HG03095 (cell line): ENCODE measurements around the gene SLC9A8.

Source experiments
- ATAC-seq: cut with Tn5 transposase; IDR thresholded peaks from one replicate; pipeline ENCODE4 v1.9.1; 2021; ENCODE audit warnings: moderate library complexity; ENCODE audit not compliant: unreplicated experiment

Gene SLC9A8

DNA sequence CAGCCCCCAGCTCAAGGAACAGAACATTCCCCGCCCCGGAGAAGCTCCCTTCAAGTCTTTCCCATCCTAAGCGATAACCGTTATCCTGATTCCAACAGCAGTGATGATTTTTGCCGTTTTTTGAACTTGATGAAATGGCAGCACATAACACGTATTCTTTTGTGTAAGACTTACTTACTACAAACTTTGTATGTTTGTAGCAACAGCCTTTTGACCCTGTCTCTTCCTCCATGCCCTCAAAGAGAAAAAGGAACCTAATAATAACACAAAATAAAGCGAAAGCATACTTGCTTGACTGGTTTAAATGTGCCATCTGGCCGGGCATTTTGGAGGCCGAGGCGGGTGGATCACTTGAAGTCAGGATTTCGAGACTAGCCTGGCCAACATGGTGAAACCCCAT, 26.4 kb upstream of the SLC9A8 start:
- no peak for ATAC-seq

DNA sequence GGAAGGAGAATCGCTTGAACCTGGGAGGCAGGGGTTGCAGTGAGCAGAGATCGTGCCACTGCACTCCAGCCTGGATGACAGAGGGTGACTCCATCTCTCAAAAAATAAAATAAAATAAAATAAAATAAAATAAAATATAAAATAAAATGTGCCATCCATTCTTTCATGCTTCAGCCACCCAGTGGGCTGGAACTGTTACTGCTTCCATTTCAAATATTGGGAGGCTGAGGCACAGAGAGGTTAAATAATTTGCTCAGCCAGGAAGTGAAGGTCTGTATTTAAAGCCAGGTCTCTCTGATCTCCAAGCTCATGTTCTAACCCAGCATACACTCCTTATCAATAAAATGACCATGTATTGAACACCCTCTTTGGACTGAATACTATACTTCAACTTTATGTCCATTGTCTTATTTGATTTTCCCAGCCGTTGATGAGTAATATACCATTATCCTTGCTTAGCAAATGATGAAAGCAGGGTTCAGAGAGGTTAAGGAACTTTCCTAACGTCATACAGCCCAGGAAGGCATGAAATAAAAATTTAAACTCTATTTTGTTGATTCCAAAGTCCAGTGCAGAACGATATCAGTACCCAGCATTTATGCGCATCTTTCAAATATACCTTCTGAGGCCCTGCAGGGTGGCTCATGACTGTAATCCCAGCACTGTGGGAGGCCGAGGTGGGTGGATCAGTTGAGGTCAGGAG, 25.8 kb upstream of the SLC9A8 start:
- ATAC-seq: no peak

DNA sequence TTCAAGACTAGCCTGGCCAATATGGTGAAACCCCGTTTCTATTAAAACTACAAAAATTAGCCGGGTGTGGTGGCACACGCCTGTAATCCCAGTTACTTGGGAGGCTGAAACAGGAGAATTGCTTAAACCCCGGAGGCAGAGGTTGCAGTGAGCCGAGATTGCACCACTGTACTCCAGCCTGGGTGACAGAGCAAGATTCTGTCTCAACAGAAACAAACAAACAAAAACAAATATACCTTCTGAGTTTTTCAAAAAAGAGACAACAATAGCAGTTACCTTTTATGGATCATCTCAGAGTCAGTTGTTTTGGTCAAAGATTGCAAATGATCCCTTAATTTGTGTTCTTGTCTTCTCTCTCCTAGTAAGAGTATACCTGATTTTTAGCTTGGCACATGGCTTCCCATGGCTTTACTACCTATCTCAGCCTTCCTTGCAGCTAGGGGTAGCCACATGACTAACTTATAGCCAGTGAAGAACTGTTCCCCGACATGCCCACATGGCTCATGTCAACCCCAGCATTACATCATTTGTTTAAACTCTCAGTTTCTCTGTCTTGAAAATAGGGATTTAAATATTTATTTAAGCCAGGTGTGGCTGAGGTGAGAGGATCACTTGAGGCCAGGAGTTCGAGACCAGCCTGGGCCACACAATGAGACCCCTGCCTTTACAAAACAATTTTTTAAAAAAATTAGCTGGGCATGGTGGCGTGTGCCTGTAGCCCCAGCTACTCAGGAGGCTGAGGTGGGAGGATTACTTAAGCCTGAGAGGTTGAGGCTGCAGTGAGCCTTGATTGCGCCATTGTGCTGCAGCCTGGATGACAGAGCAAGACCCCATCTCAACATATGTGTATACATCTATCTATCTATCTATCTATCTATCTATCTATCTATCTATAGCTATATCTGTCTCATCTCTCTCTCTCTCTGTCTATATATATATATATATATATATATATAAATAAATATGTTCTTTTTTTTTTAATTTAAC, 25.0 kb upstream of the SLC9A8 start:
- no peak for ATAC-seq

DNA sequence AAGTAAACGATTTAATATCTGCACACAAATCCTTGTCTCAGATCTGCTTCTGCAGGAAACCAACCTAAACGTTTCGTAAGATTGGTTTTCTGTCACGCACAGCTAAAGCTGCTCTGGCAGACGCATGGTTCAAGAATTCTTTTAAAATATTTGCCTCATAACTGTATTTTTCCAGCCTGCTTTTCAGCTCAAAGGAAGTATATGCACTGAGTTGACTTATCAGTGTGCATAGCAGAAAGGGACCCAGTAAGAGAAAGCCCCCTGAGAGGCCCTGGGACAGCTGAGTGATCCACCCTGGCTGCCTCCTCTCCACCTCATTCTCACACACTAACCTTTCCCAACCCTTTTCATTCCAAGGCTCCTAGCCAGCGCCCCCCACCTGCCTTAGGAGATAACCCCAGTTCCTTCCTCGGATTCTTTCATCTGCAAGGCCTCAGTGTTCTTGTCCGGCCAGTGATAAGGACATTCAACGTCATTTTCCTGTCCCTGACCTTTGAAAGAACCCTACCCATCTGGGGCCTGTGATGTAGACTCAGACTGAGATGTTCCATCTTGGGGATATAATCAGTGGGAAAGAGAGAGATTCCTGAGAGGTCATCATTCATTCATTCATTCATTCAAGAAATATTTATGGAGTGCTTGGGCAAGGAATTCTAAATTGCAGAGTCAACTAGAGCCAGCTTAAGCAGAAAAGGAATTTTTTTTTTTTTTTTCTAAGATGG, 22.4 kb upstream of the SLC9A8 start:
- no peak for ATAC-seq

DNA sequence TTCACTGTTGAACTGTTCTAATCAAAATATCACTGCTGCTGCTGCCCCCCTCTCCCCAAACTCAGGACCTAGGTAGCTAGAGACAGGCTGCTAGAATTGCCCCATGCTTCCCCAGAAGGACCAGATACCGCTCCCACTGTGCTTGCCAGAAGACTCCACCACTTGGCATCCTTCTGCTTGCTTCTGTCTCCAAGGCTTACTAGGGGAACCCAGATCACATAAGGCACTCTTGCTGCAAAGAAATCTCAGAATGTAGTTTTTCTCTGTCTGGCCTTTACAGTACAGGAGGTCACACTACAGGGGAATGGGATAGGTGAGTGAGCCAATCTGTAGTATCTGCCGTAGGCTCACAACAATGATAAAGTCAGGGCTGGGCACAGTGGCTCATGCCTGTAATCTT, 21.5 kb upstream of the SLC9A8 start:
- no peak for ATAC-seq

DNA sequence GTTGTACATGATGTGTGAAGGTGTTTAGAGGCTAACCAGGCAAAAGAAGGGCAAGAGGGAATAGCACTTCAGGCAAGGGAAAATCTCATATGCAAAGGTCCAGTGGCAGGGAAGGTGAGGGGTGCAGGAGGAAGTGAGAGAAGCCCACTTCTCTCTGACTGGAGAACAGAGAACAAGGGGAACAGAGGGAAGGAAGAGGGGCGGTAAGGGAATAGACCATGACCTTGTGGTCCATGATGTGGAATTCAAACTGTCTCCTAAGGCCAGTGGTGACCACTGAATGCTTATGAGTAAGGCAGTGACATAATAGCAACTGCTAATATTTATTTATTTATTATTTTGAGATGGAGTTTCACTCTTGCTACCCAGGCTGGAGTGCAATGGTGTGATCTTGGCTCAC, 20.6 kb upstream of the SLC9A8 start:
- ATAC-seq: no peak

DNA sequence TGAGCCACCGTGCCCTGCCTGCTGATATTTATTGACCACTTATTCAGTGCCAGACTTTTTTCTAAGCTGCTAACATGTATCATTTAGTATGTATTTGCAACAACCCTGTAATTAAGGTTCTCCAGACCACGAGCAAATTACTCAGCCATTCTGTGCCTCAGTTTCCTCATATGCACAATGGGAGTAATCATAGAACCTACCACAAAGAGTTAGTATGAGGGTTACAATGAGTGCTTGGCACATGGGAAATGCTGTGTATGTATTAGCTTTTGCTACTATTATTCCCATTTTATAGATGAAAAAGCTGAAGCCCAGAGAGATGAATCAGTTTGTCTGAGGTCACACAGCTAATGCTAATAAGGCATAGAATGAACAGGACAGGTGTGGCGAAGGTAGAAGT, 20.0 kb upstream of the SLC9A8 start:
- no peak for ATAC-seq

DNA sequence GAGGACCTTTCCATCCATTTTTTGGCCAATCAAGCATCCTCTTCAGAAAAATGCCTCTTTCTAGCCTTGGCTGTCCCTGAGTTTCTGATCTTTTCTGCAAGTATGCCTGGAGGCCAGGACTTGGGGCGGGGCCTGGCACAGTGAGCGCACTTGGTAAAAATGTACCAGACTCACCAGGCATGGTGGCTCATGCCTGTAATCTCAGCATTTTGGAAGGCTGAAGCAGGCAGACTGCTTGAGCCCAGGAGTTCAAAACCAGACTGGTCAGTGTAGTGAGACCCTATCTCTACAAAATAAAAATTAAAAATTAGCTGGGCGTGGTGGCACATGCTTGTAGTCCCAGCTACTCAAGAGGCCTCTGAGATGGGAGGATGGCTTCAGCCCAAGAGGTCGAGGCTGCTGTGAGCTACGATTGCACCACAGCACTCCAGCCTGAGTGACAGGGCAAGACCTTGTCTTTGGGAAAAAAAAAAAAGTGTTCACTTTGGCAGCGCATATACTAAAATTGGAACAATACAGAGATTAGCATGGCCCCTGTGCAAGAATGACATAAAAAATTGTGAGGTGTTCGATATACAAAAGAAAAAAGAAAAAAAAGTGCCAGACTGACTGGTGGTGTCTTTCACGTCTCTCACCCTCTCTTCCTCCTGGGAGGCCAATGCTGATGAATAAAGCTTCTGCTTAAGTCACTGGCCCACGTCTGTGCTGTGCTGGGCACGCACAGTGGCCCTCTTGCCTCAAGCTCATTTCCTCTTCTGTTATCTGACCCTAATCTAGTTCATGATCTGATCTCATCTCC, 18.1 kb upstream of the SLC9A8 start:
- no peak for ATAC-seq

DNA sequence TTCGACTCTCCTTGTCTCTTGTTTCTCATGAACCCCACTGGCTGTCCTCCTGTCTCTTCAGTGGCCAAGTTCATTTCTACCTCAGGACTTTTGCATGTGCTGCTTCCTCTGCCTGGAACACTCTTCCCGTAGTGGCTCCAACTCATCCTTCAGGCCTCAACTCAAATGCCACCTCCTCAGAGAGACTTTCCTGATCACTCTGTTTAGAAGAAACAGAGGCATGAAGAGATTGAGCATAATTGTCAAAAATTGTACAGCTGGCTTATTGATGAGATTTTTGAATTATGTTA, 17.5 kb upstream of the SLC9A8 start:
- no peak for ATAC-seq

DNA sequence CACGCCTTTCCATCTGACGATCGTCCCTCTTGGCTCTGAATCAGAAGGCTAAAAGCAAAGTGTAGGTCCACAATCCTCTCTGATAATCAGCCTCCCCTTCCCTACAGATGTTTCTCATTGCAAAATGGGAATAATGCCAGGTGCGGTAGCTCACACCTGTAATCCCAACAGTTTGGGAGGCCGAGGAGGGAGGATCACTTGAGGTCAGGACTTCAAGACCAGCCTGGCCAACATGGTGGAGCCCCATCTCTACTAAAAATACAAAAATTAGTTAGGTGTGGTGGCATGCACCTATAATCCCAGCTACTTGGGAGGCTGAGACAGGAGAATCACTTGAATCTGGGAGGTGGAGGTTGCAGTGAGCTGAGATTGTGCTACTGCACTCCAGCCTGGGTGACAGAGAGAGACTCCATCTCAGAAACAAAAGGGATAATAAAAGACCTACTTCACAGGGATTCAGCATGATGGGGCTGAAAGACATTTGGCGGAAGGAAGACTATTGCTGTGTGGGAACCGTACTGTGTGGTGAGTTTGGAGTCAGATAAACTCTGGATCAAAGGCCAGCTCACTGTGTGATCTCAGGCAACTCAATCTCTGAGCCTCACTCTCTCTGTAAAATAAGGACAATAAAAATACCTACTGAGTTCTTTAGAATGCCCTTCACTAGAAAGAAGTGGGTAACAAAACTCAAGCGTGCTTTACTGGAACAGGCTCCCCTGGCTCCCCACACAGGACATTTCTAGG, 15.9 kb upstream of the SLC9A8 start:
- no peak for ATAC-seq

DNA sequence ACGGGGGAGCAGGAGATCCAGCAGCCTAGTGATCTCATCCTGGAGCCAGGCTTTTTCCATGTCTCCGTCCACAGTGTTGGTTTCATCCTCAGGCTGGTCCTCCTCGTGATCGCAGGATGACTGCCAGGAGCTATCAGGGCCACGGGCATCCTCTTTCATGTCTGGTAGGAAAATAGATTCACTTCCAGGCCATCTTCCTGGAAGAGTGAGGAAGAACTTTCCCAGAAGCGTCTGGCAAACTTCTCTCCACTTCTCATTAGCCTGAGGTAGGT, 15.3 kb upstream of the SLC9A8 start:
- ATAC-seq: no peak

DNA sequence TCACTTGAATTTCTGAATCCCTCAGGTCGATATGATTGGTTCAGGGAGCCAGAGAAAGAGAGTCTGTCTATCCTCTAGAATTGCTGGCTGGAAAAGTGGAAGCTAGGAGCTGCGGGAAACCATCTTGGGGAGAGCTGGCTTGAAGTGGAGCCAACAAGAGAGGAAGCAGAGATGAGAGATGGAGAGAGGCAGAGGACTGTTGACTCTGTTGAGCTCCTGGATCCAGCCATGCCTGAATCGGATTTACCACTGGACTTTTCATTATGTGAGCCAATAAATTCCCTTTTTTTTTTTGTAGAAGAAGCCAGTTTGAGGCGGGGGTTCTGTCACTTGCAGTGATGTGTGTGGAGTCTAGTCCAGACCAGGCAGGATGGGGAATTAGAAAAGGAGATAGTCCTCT, 13.9 kb upstream of the SLC9A8 start:
- ATAC-seq: no peak

DNA sequence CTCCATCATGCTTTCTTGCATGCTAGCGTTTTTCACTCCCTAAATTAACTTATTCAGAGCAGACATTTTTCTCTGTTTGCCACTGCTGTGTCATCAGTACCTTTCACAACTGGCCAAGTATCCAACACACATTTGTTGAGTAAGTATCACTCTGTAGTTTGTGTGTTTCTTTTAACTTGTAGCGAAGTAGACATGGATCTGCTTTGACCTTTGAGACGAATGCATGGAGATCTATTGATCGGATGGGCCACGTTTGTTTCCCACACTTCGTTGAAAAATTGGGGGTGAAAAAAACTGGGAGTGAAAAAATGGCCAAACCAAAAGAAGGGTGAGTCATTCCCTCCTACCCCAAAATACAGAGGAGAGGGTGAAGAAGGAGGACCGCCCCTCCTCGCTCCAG, 12.9 kb upstream of the SLC9A8 start:
- no peak for ATAC-seq

DNA sequence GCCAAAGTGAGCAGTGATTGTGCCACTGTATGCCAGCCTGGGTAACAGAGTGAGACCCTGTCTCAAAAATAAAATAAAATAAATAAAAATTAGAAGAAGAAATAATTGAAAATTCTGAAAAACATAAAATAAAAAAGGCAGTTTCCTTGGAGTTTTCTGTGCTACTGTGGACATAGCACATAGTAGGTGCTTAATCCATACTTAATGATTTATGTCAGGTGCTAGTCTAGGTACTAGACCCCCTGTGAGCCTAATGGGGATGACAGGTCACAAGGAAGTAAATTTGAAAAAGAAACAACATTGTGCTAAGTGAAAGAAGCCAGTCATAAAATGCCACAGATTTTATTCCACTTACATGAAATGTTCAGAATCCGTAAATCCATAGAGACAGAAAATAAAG, 9.2 kb upstream of the SLC9A8 start:
- ATAC-seq: no peak

DNA sequence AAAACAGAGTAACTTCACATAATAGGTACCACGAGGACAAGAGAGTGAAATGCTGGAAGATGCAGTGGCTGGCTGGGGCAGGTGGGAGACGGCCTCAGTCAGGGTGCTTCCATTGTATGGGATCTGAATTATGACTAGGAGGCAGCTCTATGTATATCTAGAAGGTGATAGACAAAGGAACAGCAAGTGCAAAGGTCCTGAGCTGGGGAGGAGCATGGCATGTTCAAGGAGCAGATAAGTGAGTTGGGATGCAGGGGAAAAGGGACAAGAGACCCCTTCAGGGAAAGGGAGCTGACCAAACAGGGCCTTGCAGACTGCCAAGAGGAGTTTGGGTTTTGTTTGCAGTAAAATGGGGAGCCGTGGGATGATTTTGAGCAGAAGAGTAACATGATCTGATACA, 8.3 kb upstream of the SLC9A8 start:
- ATAC-seq: no peak

DNA sequence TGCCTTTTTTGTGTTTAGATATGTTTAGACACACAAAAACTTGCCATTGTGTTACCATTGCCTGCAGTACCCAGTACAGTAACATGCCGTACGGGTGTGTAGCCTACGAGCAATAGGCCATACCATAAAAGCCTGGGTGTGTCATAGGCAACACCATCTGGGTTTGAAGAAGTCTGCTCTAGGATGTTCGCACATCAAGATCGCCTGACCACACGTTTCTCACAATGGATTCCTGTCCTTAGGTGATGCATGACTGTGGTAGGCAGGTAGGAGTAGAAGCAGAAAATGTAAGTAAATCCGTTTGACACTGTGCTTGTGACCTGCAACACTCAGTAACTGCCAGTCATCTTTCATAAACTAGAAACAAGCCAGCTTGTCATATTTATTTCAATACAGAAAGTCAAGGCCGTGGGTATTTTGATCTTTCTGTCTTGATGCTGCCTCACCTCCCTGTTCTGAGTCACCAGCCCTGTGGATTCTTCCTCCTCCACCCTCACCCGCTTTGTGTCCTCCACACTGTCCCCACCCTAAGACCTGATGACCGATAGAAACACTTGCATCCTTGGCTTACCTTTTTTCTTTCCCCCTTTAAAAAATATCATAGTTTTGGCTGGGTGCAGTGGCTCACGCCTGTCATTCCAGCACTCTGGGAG, 7.3 kb upstream of the SLC9A8 start:
- peak; percentile 48 for ATAC-seq

DNA sequence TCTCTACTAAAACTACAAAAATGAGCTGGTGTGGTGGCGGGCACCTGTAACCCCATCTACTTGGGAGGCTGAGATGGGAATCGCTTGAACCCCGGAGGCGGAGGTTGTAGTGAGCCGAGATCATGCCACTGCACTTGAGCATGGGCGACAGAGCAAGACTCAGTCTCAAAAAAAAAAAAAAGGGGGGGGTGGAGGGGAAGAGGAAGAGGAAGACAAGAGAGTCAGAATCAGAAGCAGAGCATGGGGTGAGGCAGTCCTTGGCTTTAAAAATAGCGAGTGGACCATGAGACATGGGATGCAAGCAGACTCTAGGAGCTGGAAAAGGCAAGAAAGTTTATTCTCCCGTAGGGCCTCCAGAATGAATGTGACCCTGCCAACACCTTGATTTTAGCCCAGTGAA, 3.9 kb upstream of the SLC9A8 start:
- ATAC-seq: no peak

DNA sequence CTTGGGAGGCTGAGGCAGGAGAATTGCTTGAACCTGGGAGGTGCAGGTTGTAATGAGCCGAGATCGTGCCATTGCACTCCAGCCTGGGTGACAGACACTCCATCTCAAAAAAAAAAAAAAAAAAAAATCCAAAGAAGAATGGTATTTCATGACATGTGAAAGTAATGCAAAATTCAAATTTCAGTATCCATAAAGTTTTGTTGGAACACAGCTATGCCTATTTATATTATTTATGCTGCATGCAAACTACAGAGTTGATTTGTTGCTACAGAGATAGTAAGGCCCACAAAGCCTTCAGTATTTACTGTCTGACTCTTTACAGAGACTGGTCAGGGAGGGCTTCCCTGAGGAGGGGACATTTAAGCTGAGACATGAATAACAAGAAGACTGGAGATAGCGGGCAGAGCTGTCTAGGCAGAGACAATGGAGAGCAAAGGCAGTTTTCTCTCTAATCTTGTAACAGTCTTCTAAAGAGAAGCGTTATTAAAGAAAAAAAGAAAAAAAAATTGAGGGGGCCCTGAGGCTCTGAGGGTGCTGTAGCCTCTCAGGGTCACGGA, 2.7 kb upstream of the SLC9A8 start:
- no peak for ATAC-seq

DNA sequence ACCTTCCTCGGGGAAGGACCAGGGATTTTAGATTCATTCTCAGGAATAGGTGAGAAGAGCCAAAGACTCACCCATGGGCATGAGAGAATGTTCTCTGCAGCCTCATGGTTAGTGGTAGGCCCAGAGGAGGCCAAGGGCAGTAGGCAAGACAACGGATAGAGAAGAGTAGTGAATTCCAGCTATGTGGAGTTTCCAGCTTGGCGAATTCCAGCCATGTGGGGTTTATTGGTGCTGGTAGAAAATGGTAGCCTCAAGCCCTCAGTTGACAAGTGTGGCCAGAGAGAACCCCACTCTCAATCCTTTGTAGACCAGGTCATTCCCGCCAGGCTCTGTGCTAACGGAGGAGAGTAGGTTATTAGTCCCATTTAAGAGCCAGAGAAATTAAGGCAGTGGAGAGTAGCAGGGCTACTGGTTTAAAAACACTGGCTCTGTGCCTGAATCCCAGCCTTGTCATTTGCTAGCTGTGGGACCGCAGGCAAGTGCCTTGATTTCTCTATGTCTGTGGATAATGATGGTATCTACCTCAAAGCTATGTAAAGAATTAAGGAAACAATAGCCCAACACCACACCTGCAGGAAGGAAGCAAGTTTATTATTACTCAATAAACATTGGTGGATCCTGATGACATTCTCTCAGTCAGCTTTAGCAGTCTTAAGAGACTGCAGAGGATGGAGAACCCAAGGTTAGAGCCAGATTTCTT, 2.0 kb upstream of the SLC9A8 start:
- ATAC-seq: no peak
